Activated CD4-positive, alpha-beta T cell treated with anti-CD3 and anti-CD28 coated beads, Interleukin-10, Interleukin-2, amounts not matched to agents 100 ng/mL and 50 ng/mL, durations not matched to agents 16 hours and 8 hours (primary cell): ENCODE data around the gene CLIP4.
A peak's percentile ranks its signal among the peaks of the same experiment; 100 is the strongest.
"Not testable (repeated sequence)": the region's sequence is repeated elsewhere in the genome, so short reads cannot be mapped to it uniquely, and the experiment has no call there.

Experiments used
- DNase-seq: peaks from one replicate; pipeline ENCODE4 v3.0.0-alpha.2; 2020

CLIP4 gene, protein sequence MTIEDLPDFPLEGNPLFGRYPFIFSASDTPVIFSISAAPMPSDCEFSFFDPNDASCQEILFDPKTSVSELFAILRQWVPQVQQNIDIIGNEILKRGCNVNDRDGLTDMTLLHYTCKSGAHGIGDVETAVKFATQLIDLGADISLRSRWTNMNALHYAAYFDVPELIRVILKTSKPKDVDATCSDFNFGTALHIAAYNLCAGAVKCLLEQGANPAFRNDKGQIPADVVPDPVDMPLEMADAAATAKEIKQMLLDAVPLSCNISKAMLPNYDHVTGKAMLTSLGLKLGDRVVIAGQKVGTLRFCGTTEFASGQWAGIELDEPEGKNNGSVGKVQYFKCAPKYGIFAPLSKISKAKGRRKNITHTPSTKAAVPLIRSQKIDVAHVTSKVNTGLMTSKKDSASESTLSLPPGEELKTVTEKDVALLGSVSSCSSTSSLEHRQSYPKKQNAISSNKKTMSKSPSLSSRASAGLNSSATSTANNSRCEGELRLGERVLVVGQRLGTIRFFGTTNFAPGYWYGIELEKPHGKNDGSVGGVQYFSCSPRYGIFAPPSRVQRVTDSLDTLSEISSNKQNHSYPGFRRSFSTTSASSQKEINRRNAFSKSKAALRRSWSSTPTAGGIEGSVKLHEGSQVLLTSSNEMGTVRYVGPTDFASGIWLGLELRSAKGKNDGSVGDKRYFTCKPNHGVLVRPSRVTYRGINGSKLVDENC

DNA sequence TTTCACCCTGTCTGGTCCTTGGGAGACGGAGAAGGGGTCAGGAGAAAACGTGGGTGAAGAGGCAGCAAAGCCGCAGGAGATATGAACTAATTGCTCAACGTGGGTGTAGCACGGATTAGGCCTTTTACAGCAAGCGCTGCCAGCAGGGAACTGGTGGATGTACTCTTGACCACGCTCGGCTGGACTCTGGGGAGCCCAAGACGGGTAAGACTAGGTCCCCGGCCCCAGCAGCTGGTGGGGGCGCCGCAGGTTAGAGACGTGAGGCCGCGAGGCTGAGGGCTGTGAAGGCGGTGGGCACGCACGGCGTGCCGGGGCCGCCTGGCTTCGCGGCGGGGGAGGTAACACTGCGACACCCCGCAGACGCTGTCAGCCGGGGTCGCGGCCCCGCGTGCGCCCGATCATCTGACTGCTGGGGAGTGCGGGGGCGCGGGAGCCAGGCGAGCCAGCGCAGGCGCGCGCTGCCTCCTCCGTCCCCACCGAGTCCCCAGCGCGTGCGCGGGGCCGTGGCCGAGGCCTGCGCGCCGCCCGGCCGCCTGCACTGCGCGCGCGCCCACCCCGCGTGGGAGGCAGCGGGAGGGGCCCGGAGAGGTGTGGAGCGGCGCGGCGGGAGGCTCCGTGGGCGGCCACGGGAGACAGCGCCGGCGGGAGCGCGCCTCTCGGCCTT is at the start of gene CLIP4:
Gene CLIP4, plus strand, starts transcription at position 470 of the 664 bp plus-strand sequence. CDS start 5,974 bp downstream, outside the sequence.
- peak; percentile 63 for DNase-seq

- no peak for DNase-seq
These were observed 48.8 kb upstream of the CLIP4 start for GRCh38 chr2:29066271-29066860.

DNA sequence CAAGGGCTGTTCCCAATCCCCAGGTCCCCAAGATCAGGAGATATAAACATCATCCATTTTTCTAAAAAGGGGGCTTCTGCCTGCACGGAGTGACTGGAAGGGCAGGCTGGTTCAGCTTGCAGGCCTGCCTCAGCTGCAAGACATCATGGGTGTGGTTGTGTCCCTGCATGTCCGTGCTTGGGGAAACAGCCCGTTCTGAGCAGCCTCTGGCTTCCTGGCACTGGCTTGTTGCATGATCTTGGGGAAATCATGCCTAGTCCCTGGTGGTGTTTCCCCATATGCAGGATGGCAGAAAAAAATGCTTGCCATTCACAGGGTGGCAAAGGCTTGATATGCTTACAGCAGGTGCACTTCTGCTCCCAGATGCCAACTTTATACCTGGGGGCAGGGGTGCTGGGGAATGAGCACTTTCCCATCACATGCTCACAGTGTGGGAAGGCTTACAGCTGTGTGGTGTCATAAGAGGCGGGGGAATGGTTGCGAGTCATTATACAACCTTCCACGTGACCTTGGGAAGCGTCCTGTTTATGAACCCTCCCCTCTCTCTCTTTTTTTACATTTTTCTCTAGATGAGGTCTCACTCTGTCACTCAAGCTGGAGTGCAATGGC is 48.1 kb upstream of the CLIP4 start:
- DNase-seq: no peak

DNA sequence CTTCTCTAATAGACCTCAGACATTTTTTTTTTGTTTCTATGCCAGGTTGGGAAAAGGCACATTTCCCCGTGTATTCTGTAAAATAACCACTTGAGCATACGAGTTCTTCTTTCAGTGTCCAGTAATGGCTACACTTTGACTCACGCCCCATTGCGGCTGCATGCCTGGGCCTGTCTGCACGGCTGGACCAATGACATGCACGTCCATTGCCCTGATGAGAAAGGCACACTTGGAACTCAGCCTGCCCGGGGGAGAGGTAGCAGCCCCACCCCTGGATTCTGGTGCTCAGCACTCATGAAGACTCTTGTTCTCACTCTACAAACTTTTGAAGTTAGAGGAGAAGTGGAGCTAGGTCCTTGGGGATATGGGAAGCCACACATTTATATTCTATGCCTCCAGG is 46.7 kb upstream of the CLIP4 start:
- no peak for DNase-seq

DNA sequence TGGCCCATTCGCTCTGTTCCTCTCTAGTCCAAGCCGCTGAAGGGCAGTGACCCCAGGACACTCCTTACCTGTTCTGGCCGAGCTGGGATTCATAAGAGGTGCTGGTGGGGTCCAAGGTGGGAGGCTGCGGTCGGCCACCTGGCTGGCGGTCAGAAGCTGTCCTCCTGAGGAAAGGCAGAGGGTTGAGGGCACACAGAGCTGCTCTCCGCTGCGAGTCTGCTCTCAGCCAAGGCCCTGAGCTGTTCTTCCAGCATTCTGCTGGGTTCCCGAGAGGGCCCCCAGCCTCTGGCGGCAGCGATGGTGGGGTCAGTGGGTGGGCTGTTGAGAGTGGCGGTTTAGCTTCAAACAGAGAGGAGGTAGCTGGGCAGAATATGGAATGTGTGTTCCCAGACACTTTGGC is 44.7 kb upstream of the CLIP4 start:
- DNase-seq: no peak

DNA sequence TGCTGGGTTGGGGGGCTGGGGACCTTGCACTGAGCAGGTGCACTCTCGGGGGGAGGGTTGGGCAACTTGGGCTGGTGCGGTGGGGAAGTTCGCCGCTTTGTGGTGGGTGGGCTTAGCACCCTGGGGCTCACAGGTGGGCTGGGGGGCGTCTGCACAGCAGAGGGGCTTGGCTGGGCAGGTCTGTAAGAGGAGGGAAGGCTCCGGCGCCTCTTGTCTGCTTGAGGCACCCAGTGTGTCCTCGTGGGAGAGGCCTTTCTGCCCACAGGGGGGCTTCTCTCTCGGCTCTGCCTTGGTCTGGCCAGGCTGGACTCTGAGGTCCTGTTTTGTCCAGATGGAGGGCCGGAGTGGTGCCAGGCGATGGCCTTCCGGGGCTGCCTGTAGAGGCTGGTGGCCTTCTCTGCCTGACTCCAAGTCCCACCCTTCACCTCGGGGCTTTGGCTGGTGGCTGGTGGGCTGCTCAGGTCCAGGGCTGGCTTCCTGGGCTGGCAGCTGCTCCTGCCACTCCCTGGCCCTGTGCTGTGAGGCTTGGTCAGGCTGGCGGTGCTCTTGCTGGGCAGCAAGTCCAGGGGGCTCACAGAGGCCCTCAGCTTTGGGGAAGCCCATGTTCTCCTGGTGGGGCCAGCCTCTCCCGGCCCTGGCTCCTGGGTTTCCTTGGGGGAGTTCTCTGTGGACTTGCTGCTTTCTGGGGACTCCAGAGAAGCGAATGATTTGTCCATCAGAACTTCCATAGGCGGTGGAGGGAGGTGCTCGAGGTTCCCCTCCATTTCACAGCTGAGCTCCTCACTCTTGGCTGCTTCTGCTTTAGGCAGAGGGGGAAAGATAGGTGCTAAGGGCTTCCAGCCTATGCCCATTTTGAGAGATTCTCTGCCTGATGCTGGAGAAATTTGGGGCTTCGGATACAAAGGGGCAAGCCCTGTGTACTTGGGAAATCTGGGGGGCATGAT is 43.9 kb upstream of the CLIP4 start:
- DNase-seq: no peak

- no peak for DNase-seq
These were observed 43.0 kb upstream of the CLIP4 start for GRCh38 chr2:29072251-29072650.

- DNase-seq: no peak
These were observed 42.1 kb upstream of the CLIP4 start for GRCh38 chr2:29072971-29073725.

- DNase-seq: no peak
These were observed 41.3 kb upstream of the CLIP4 start for GRCh38 chr2:29073933-29074332.

DNA sequence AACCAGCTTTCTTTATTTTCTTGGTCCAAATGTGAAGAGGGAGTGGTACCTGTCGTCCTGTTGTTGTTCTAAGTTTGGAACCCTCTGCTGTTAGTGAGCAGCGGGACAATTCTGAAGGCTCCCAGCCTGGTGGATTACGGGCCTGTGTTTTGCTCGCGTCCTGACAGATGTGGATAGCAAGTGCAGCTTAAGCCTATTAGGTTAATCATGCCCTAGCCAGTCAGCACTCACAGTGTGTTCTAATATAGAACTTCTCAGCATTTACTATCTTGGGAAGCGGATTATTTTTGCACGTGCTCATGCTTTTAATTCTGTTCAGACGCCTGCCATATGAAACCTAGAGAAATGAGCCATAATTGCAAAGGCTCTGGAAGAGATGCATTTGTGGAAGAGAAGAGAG is 40.8 kb upstream of the CLIP4 start, which contains the start of gene PCARE:
Gene PCARE, minus strand, starts transcription at position 113 of the 400 bp plus-strand sequence. CDS start 262 bp downstream, outside the sequence.
- DNase-seq: no peak

DNA sequence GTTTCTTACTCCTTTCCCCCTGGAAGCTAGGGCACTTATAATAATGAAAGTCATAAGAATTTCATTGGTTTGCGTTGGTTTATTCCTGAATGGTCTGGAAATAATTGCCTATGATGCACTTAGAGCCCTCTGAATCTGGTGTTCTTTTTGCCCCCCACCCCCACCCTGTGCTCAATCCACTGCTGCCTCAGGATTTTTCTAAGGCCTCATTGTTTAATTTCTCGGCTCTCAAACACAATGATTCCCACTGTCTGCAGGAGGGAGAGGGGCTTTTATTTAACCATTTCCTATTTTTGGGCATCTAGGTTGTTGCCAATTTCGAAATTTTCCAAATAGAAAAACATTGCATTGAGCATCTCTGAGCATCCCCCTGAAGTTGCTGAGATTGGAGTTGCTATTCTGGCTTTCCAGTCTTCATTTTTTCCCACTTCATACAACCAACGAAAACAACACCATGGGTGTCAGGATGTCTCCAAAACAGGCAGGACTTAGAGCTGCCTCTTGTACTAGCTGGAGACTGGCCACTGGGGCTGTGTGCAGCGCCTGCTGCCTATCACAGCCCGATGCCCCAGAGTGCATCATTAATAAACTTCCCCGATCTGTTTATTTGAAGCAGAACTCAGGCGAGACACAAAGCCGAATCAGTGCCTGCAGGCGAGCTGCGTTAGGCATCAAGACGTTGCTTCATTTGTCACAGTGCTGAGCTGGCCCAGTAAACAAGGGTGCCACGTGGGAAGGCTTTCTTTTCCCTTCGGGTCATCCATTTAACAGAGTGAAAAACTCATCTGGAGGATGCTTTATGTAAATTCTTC is 39.1 kb upstream of the CLIP4 start:
- DNase-seq: no peak

DNA sequence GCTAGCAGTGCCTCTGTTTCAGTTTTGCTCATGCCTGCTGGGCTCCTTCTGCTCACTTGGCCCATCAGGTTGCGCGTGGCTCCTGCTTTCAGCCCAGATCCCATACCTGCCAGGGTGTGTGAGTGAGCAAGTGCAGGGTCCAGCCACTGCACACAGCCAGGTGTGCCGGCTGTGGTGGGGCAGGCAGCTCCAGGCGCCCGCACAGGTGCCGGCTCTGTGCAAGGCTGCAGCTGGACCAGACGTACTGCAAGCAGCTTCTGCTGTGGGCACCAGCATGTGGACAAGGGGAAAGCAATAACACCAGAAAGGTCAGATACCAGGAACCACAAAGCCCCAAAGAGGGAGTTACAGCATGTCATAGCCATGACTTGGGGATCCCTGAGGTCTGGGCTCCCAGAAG is 35.3 kb upstream of the CLIP4 start:
- DNase-seq: no peak

DNA sequence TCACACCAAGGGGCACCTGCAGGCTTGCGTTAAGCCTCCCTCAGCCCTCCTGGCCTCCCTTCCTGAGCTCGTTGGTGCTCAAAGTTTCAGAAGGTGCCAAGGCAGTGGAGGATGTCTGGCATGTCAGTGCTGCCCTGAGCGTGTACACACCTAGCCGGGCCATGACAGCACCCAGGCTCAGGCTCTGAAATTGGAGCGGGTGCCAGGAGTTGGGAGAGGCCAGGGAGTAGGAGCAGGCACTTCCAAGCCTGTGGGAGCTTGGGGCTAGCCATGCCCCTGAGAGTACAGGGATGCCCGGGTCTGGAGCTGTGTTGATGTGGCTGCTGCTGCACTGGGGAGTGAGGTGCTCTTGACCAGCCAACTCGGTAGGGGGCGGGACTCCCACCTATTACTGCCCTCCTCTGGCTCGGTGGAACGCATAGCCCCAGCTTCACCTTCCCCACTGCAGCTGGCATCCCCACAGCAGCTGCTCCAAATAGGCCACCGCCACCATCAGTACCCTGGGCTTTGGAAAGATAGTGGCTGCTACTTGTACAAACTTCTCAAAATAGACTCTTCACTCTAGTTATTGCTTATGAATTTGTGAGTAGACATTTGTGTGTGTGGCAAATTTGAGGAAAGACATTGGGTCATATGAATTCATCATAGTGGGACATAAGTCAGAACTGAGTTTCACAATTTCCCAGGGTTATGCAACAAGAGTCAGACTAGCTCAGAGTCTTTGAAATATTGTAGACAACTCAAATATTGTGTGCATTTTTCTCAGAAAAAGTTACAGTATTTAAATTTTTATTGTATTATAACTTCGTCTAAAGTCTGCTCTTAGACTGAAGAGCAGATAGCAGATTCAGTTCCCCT is 34.1 kb upstream of the CLIP4 start:
- no peak for DNase-seq

DNA sequence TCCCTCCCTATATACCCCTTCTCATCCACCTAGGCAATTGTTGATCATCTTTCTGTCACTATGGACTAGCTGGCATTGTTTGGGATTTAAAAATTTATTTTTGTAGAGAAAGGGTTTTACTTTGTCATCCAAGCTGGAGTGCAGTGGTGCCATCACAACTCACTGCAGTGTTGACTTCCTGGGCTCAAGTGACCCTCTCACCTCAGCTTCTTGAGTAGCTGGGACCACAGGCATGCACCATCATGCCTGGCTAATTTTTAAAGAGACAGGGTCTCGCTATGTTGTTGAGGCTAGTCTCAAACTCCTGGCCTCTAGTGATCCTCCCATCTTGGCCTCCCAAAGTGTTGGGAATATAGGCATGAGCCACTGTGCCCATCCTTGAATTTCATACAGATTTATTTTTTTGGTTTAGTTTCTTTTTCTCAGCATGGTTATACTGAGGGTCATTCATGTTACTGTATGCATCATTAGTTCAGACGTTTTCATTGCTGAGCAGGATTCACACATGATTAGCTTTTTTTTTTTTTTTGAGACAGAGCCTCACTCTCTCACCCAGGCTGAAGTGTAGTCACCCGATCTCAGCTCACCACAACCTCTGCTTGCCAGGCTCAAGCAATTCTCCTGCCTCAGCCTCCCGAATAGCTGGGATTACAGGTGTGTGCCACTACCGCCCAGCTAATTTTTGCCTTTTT is 32.3 kb upstream of the CLIP4 start:
- no peak for DNase-seq

DNA sequence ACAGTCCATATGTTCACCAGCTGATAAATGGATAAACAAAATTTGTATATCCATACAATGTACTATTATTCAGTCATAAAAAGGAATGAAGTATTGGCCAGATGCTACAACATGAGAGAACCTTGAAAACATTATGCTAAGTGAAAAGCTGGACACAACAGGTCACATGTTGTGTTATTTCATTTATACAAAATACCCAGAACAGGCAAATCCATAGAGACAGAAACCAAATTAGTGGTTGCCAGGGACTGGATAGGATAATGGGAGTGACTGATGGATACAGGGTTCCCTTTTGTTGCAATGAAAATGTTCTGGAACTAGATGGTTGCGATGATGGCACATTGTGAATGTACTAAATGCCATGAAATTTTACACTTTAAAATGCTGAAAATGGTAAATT is 30.7 kb upstream of the CLIP4 start:
- no peak for DNase-seq

GRCh38 chr2:29090311-29090710 is 24.9 kb upstream of the CLIP4 start:
- DNase-seq: not testable (repeated sequence)

DNA sequence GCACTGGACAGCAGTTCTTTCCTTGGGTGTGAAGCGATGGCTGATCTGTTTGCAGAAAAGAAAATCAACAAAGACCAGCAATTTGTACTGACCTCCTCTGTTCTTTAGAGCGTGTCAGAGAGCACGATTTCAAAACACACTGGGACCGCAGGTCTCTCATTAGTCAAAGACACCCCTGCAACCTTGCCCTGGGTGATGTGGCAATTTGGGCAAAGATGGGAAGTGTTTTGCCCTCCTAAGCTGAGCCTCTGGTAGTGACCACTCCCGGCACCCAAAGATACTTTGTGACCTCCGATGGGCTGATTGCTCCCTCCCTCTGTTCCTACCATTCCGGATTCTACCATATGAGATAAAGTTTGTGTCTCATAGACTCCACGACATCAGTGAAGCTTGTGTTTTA is 18.2 kb upstream of the CLIP4 start:
- DNase-seq: no peak

DNA sequence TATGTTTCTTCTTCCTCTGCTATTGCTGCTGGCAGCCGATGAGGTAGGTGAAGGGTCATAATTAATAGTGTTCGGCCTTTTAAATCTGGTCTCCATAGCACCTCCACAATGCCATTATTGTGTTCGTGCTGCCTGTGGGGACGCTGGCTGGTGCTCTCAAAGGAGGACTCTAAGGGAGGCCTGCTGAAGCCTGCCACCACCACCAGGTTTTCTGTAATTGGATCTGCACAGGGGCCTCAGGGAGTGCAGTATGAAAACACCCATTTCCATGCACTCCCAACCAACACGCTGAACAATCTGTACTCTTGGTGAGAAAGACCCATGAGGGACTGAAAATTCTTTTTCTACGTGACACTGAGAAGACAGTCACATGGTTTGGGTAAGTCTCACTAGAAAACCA is 17.6 kb upstream of the CLIP4 start:
- no peak for DNase-seq
